ENCODE data around the gene CACNB4.

CACNB4 gene

DNA sequence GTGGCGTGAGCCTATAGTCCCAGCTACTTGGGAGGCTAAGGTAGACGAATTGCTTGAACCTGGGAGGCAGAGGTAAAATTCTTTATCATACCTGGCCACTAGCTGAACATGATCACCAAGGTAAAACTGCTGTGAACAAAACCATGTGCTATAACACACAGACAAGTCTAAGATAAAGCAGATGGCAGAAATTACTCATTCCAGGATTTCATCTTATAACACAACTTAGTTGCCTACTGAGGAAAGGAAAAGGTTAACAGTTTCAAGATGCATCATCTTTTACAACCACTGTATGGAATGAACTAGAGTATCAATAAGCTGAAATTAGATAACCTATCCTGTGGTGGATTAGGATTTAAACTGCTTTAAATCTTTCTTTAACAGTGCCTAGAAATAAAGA, 278.9 kb downstream of the CACNB4 start:
- ChIA-PET CTCF (interaction anchor here (0.7 kb wide), 1 partner anchor 13 kb away, joined by 3 read pairs; no protein-coding TSS in a partner anchor), POLR2A (interaction anchor here (1.3 kb wide), 1 partner anchor 8 kb away, joined by 4 read pairs; the partner anchor contains the start of gene ARL5A)

DNA sequence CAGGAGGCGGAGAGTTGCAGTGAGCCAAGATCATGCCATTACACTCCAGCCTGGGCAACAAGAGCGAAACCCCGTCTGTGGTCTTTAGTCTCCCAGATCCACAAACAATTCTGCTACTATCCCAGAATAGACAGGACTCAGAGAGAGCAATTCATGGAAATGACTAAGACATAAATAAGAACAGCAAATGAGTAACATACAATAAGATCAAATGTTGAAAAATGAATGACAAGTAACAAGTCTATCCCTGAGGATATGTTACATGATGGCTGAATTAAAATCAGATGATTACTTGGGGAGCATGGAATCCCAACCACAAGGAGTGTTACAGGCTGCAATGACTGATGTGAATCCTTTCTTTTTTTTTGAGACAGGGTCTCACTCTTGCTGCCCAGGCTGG, 280.9 kb downstream of the CACNB4 start:
- DNase-seq (ENCODE audit: extremely low spot score): no peak
- ChIA-PET CTCF (no interaction called here), POLR2A (no interaction called here)
- TF ChIP-seq HDGF (IDR thresholded peaks at IDR 0.05; ENCODE audit: borderline replicate concordance) (no peak), FOXM1 (IDR thresholded peaks at IDR 0.05; ENCODE audit: borderline replicate concordance) (no peak), ARNT (IDR thresholded peaks at IDR 0.05) (no peak), BHLHE40 (IDR thresholded peaks at IDR 0.05; ENCODE audit: borderline replicate concordance) (no peak), TARDBP (IDR thresholded peaks at IDR 0.05) (no peak), ZNF384 (IDR thresholded peaks at IDR 0.05) (no peak), FOXA1 (IDR thresholded peaks at IDR 0.05) (no peak), NFRKB (IDR thresholded peaks at IDR 0.05) (no peak), FOXK2 (IDR thresholded peaks at IDR 0.05) (no peak), PKNOX1 (IDR thresholded peaks at IDR 0.05) (no peak), CTBP1 (IDR thresholded peaks at IDR 0.05; ENCODE audit: borderline replicate concordance) (no peak), LEF1 (IDR thresholded peaks at IDR 0.05; ENCODE audit: borderline replicate concordance) (no peak), SP1 (IDR thresholded peaks at IDR 0.05) (no peak), ELF4 (IDR thresholded peaks at IDR 0.05) (no peak), L3MBTL2 (conservative IDR thresholded peaks at IDR 0.05) (no peak), SUZ12 (IDR thresholded peaks at IDR 0.05) (no peak)

More for the DNA sequence above, 278.9 kb downstream of the CACNB4 start:
- no peak for DNase-seq (ENCODE audit: extremely low spot score)
- TF ChIP-seq HDGF (IDR thresholded peaks at IDR 0.05; ENCODE audit: borderline replicate concordance) (no peak), ZNF384 (IDR thresholded peaks at IDR 0.05) (no peak), FOXK2 (IDR thresholded peaks at IDR 0.05) (no peak), LEF1 (IDR thresholded peaks at IDR 0.05; ENCODE audit: borderline replicate concordance) (no peak), FOXM1 (IDR thresholded peaks at IDR 0.05; ENCODE audit: borderline replicate concordance) (no peak), TARDBP (IDR thresholded peaks at IDR 0.05) (no peak), ELF4 (IDR thresholded peaks at IDR 0.05) (no peak), ARNT (IDR thresholded peaks at IDR 0.05) (no peak), NFRKB (IDR thresholded peaks at IDR 0.05) (no peak), PKNOX1 (IDR thresholded peaks at IDR 0.05) (no peak), L3MBTL2 (conservative IDR thresholded peaks at IDR 0.05) (no peak), SUZ12 (IDR thresholded peaks at IDR 0.05) (no peak), CTBP1 (IDR thresholded peaks at IDR 0.05; ENCODE audit: borderline replicate concordance) (no peak)

DNA sequence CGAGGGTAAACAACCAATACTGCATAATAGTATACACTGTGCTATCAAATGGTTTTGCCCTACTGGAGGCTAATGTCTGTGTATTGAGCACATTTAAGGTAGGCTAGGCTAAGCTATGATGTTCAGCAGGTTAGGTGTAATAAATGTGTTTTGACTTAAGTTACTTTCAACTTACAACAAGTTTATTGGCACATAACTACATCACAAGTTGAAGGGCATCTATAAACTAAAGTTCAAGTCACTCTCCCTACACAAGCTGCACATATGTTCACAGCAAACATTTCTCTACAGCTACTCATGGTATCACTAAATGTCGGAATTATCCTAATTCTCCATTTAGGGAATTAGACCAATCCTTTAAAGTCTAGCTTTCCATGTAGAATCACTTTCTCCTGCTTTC, 282.0 kb downstream of the CACNB4 start:
- no peak for DNase-seq (ENCODE audit: extremely low spot score)
- TF ChIP-seq PKNOX1 (IDR thresholded peaks at IDR 0.05) (no peak), NFRKB (IDR thresholded peaks at IDR 0.05) (no peak), FOXK2 (IDR thresholded peaks at IDR 0.05) (no peak), FOXM1 (IDR thresholded peaks at IDR 0.05; ENCODE audit: borderline replicate concordance) (no peak), HDGF (IDR thresholded peaks at IDR 0.05; ENCODE audit: borderline replicate concordance) (no peak), SUZ12 (IDR thresholded peaks at IDR 0.05) (no peak), CTBP1 (IDR thresholded peaks at IDR 0.05; ENCODE audit: borderline replicate concordance) (no peak)
- CTCF ChIA-PET: interaction anchor here (1.4 kb wide), 1 partner anchor 10 kb away, joined by 3 read pairs; no protein-coding TSS in a partner anchor
- POLR2A ChIA-PET: interaction anchor here (1.0 kb wide), 1 partner anchor 11 kb away, joined by 3 read pairs; the partner anchor contains the start of gene ARL5A

GRCh38 chr2:151815821-151816489, 282.9 kb downstream of the CACNB4 start:
- ChIA-PET POLR2A (no interaction called here), CTCF (interaction anchor here (1.4 kb wide), 1 partner anchor 11 kb away, joined by 3 read pairs; no protein-coding TSS in a partner anchor)
- TF ChIP-seq L3MBTL2 (conservative IDR thresholded peaks at IDR 0.05) (no peak), LEF1 (IDR thresholded peaks at IDR 0.05; ENCODE audit: borderline replicate concordance) (no peak), FOXM1 (IDR thresholded peaks at IDR 0.05; ENCODE audit: borderline replicate concordance) (no peak), ZNF384 (IDR thresholded peaks at IDR 0.05) (no peak), BHLHE40 (IDR thresholded peaks at IDR 0.05; ENCODE audit: borderline replicate concordance) (no peak), HDGF (IDR thresholded peaks at IDR 0.05; ENCODE audit: borderline replicate concordance) (no peak), SP1 (IDR thresholded peaks at IDR 0.05) (no peak), TARDBP (IDR thresholded peaks at IDR 0.05) (no peak), ARNT (IDR thresholded peaks at IDR 0.05) (no peak), FOXK2 (IDR thresholded peaks at IDR 0.05) (no peak), NFRKB (IDR thresholded peaks at IDR 0.05) (no peak), PKNOX1 (IDR thresholded peaks at IDR 0.05) (no peak), ELF4 (IDR thresholded peaks at IDR 0.05) (no peak), FOXA1 (IDR thresholded peaks at IDR 0.05) (no peak), CTBP1 (IDR thresholded peaks at IDR 0.05; ENCODE audit: borderline replicate concordance) (no peak), SUZ12 (IDR thresholded peaks at IDR 0.05) (no peak)
- DNase-seq (ENCODE audit: extremely low spot score): no peak

DNA sequence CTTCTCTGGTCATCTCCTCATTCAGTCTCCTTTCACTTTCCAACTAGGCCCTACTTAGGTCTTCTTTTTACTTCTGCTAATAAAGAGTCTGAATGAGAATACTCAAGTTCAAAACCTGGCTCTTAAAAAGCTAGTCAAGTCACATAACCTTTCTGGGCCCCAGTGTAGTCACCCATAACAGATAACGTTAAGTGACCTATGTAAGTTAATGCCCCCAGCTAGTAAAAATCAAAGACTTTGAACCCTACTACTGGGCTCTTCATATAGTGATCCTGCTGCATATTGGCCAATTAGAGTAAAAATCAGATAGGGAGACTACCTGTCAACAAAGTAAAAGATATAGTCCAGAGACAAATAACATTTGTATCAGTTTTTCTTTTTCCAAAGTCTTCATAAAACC, 288.4 kb downstream of the CACNB4 start:
- no peak for DNase-seq (ENCODE audit: extremely low spot score)
- CTCF ChIA-PET: no interaction called here
- POLR2A ChIA-PET: no interaction called here
- TF ChIP-seq FOXK2 (IDR thresholded peaks at IDR 0.05) (no peak), ELF4 (IDR thresholded peaks at IDR 0.05) (no peak), ZNF384 (IDR thresholded peaks at IDR 0.05) (no peak), NFRKB (IDR thresholded peaks at IDR 0.05) (no peak), TARDBP (IDR thresholded peaks at IDR 0.05) (no peak), BHLHE40 (IDR thresholded peaks at IDR 0.05; ENCODE audit: borderline replicate concordance) (no peak), CTBP1 (IDR thresholded peaks at IDR 0.05; ENCODE audit: borderline replicate concordance) (no peak), L3MBTL2 (conservative IDR thresholded peaks at IDR 0.05) (no peak)

Data from HEK293T (cell line).